MM.1S (cell line): ENCODE measurements around the gene NFE2.

ENCODE experiments used
- DNase-seq: peaks from one replicate; pipeline ENCODE4 v3.0.0-alpha.2; 2015
- H2AFZ ChIP-seq: fragments of 300-600 bp; sonication (generic); 2 replicates; pipeline ENCODE4 v1.6.0; 2016; ENCODE audit warnings: antibody characterized with exemption, low read length
- H3F3A ChIP-seq: fragments of 300-600 bp; sonication (generic); 2 replicates; pipeline ENCODE4 v1.6.1; 2016; ENCODE audit warnings: mild to moderate bottlenecking, antibody characterized with exemption, low read length, moderate library complexity, mixed read lengths; ENCODE audit not compliant: insufficient read depth
- H3K27ac ChIP-seq: fragments of 300-600 bp; sonication (generic); 2 replicates; pipeline ENCODE4 v1.5.1; 2016; ENCODE audit warnings: mild to moderate bottlenecking, low read length
- H3K27me3 ChIP-seq: fragments of 300-600 bp; sonication (generic); replicated peaks from 2 replicates; pipeline ENCODE4 v1.6.0; 2016; ENCODE audit warnings: low read length; ENCODE audit not compliant: insufficient read depth
- H3K36me3 ChIP-seq: fragments of 300-600 bp; sonication (generic); replicated peaks from 2 replicates; pipeline ENCODE4 v1.6.1; 2016; ENCODE audit warnings: mild to moderate bottlenecking, low read length, mixed read lengths; ENCODE audit not compliant: insufficient read depth
- H3K4me1 ChIP-seq: fragments of 300-600 bp; sonication (generic); 2 replicates; pipeline ENCODE4 v1.6.1; 2016; ENCODE audit warnings: low read length, mixed read lengths
- H3K4me2 ChIP-seq: fragments of 300-600 bp; sonication (generic); 2 replicates; pipeline ENCODE4 v1.6.0; 2016; ENCODE audit warnings: low read depth, low read length
- H3K4me3 ChIP-seq: fragments of 300-600 bp; sonication (generic); 2 replicates; pipeline ENCODE4 v1.5.1; 2016; ENCODE audit warnings: low read length, mixed read lengths
- H3K79me2 ChIP-seq: fragments of 300-600 bp; sonication (generic); 2 replicates; pipeline ENCODE4 v1.6.1; 2016; ENCODE audit warnings: mixed run types, low read length, mixed read lengths
- H3K9ac ChIP-seq: fragments of 300-600 bp; sonication (generic); 2 replicates; pipeline ENCODE4 v1.6.1; 2016; ENCODE audit warnings: low read length, mixed read lengths
- H3K9me2 ChIP-seq: fragments of 300-600 bp; sonication (generic); replicated peaks from 2 replicates; pipeline ENCODE4 v1.6.1; 2016; ENCODE audit warnings: mild to moderate bottlenecking, low read length, mixed read lengths; ENCODE audit not compliant: insufficient read depth
- H3K9me3 ChIP-seq: fragments of 300-600 bp; sonication (generic); replicated peaks from 2 replicates; pipeline ENCODE4 v1.6.1; 2016; ENCODE audit warnings: mild to moderate bottlenecking, low read length, mixed read lengths; ENCODE audit not compliant: insufficient read depth
- H4K20me1 ChIP-seq: fragments of 300-600 bp; sonication (generic); 2 replicates; pipeline ENCODE4 v1.6.1; 2016; ENCODE audit warnings: mild to moderate bottlenecking, low read length, moderate library complexity, mixed read lengths; ENCODE audit not compliant: insufficient read depth
- CTCF ChIP-seq: fragments of 300-600 bp; sonication (generic); IDR thresholded peaks from 2 replicates; pipeline ENCODE4 v1.5.1; 2016; ENCODE audit warnings: antibody characterized with exemption, low read length, mixed read lengths
- EZH2 ChIP-seq: fragments of 300-600 bp; sonication (generic); optimal IDR thresholded peaks from 2 replicates; pipeline ENCODE3; 2017; ENCODE audit warnings: low read depth, mild to moderate bottlenecking, antibody characterized with exemption, low read length, mixed read lengths
- EZH2phosphoT487 ChIP-seq: fragments of 300-600 bp; sonication (generic); IDR thresholded peaks from 2 replicates; pipeline ENCODE4 v1.6.1; 2018; ENCODE audit warnings: antibody characterized with exemption, low read length

Gene NFE2

DNA sequence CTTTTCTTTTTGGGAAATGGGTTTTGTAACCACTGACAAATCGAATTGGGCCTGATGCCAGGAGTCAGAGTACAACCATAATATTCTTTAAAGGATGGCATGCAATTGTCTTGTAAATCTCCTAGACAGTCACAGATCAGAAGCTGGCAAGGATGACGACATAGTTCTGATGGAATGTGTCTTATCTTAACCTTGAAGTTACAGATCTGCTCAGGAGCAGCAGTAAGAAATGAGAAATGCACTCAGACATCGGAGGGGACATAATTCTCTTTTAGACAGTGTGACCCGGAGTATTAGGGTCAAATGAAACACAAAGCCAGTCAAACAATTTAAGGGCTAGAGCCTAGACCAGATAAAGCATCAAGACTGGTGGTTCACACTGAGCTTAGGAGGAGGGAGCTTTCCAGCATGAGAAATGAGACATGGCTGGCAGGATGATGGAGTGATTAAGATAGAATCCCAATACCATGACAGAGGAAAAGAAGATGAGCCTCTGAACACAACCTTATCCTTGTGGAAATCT lies 38.4 kb downstream of the NFE2 start:
- Histone ChIP-seq H3K4me3 (no peak overlapping the region), H3K4me1 (peaks cover 6% of the 10 kb centered on the region; the same call in 1 of the 2 replicates), H3K27me3 (no peaks in the 10 kb centered on the region), H3K4me2 (no peak overlapping the region), H3K27ac (no peak overlapping the region), H3F3A (no peaks in the 10 kb centered on the region), H3K9ac (no peak overlapping the region), H3K79me2 (peaks cover 55% of the 10 kb centered on the region), H3K9me2 (no peaks in the 10 kb centered on the region), H4K20me1 (no peaks in the 10 kb centered on the region), H2AFZ (no peak overlapping the region), H3K9me3 (no peaks in the 10 kb centered on the region), H3K36me3 (peaks cover 1% of the 10 kb centered on the region; the same call in 1 of the 2 replicates)
- DNase-seq = no peak
- TF ChIP-seq EZH2 (no peak), EZH2phosphoT487 (no peak), CTCF (no peak)

DNA sequence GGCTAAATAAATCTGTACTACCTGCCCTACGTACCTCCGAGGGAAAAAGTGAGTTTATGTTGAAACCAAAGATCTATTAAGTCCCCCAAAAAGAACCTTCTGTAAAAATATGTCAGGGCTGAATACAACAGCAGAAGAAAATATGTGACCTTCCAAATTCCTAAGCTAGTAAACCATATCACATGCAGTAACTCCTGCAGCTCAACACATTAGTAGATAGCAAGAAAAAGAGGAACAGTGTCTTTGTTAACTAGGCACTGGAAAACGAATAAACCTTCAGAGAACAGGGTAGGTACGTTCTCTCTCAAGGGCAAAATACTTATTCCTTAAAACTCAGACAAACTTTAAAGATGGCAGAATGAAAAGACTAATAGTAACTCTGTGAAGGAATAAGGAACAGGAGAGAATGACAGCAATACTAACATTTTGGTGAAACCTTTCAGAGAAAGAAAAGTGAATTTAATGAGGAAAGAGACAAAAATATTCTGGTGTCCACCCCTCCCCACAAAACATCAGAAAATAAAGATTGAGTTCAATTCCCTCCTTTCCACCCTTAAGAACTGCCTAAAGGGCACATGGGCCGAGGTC lies 38.9 kb downstream of the NFE2 start:
- no peaks in the 10 kb centered on the region for H3K27me3 ChIP-seq
- no peak overlapping the region for H2AFZ ChIP-seq
- no peak for TF ChIP-seq EZH2phosphoT487
- TF ChIP-seq CTCF = no peak
- no peak for TF ChIP-seq EZH2
- no peak for DNase-seq
- no peak overlapping the region for H3K27ac ChIP-seq
- H3F3A ChIP-seq = no peaks in the 10 kb centered on the region
- peaks cover 6% of the 10 kb centered on the region; the same call in 1 of the 2 replicates for H3K4me1 ChIP-seq
- no peaks in the 10 kb centered on the region for H4K20me1 ChIP-seq
- peaks cover 55% of the 10 kb centered on the region for H3K79me2 ChIP-seq
- H3K9ac ChIP-seq = no peak overlapping the region
- H3K36me3 ChIP-seq = peaks cover 6% of the 10 kb centered on the region; the same call in 1 of the 2 replicates
- H3K4me2 ChIP-seq = no peak overlapping the region
- H3K9me3 ChIP-seq = no peaks in the 10 kb centered on the region
- no peak overlapping the region for H3K4me3 ChIP-seq
- H3K9me2 ChIP-seq = no peaks in the 10 kb centered on the region

- no peak overlapping the region for H2AFZ ChIP-seq
- no peaks in the 10 kb centered on the region for H3K27me3 ChIP-seq
Observed at GRCh38 chr12:54259194-54260011, 41.4 kb downstream of the NFE2 start.

More at GRCh38 chr12:54259194-54260011, 41.4 kb downstream of the NFE2 start:
- peaks cover 6% of the 10 kb centered on the region; the same call in 1 of the 2 replicates for H3K4me1 ChIP-seq
- no peak for DNase-seq
- H3K9me3 ChIP-seq = no peaks in the 10 kb centered on the region
- H4K20me1 ChIP-seq = no peaks in the 10 kb centered on the region
- H3K27ac ChIP-seq = no peak overlapping the region
- no peaks in the 10 kb centered on the region for H3F3A ChIP-seq
- peaks cover 11% of the 10 kb centered on the region; the same call in 1 of the 2 replicates for H3K36me3 ChIP-seq
- peaks cover 53% of the 10 kb centered on the region for H3K79me2 ChIP-seq
- no peak overlapping the region for H3K4me3 ChIP-seq
- H3K9me2 ChIP-seq = no peaks in the 10 kb centered on the region
- no peak overlapping the region; the same call in 1 of the 2 replicates for H3K4me2 ChIP-seq
- no peak overlapping the region for H3K9ac ChIP-seq
- TF ChIP-seq EZH2phosphoT487 (no peak), EZH2 (no peak), CTCF (no peak)
